HCT116 (cell line): Measurements from ENCODE around the gene HECW1. TPM values are rescaled to one million over a fixed set of nuclear protein-coding genes. Genes with fewer than 3 reads are reported as not detected.

ENCODE experiments used
- ATAC-seq: fragments of 200-7000 bp; cut with Tn5 transposase; 2 replicates; pipeline ENCODE4 v1.9.1; 2020; ENCODE audit warnings: mild to moderate bottlenecking, moderate library complexity
- BruUV-seq: library from RNA; stranded (reverse); fragments of 400-500 nt; replicated peaks from 2 replicates; lab custom pipeline; 2021; lab: Mats Ljungman, UMichigan
- CTCF ChIA-PET: fragments of 300-600 bp; sonication (Branson Sonifier 250); formaldehyde crosslinking; loops from one replicate; lab custom pipeline; 2021; ENCODE audit warnings: antibody characterized with exemption; lab: Charles Lee
- POLR2A ChIA-PET: fragments of 300-600, 350-600 bp; sonication (Branson Sonifier 250); formaldehyde crosslinking; loops from one replicate; lab custom pipeline; 2021; ENCODE audit warnings: antibody characterized with exemption; lab: Charles Lee
- RAD21 ChIA-PET, 2 experiments: fragments of 300-600 bp; sonication (Branson Sonifier 250); formaldehyde crosslinking; loops; one replicate each; lab custom pipeline; 2023; ENCODE audit warnings: low total read pairs in 2 of 2; ENCODE audit not compliant: uncharacterized antibody in 2 of 2, unreplicated experiment in 2 of 2, low non-redundant PET in 1 of 2; lab: Charles Lee
- DNase-seq: peaks from one replicate; pipeline ENCODE4 v3.0.0-alpha.2; 2010; ENCODE audit warnings: low read depth, low spot score
- H2AFZ ChIP-seq: fragments of 200-600 bp; shearing (Covaris generic), sonication (generic); 2 replicates; pipeline ENCODE4 v1.6.1; 2017; ENCODE audit warnings: low read depth, mixed run types, mixed read lengths, antibody characterized with exemption, low read length; ENCODE audit not compliant: poor library complexity, severe bottlenecking
- H3K27ac ChIP-seq: 2 replicates; pipeline ENCODE4 v1.5.1; 2012; ENCODE audit warnings: low read depth, low read length
- H3K27me3 ChIP-seq: fragments of 200-600 bp; sonication (generic); 2 replicates; pipeline ENCODE4 v1.6.1; 2016; ENCODE audit warnings: mixed run types, low read length, mixed read lengths; ENCODE audit not compliant: insufficient read depth
- H3K36me3 ChIP-seq, 2 experiments: fragments of 200-500 bp in 1 of 2; fragments of 200-600 bp in 1 of 2; sonication (Bioruptor generic) in 1 of 2; sonication (generic) in 1 of 2; 2 replicates each; pipeline versions ENCODE4 v1.5.1 to v1.6.1; 2014 to 2016; ENCODE audit warnings: low read length in 2 of 2, inconsistent platforms in 1 of 2, mixed read lengths in 1 of 2, mixed run types in 1 of 2; ENCODE audit not compliant: insufficient read depth in 2 of 2, control insufficient read depth in 1 of 2
- H3K4me1 ChIP-seq, 2 experiments: fragments of 200-600 bp in 1 of 2; sonication (generic) in 1 of 2; 2 replicates each; pipeline versions ENCODE4 v1.5.1 to v1.6.1; 2012 to 2017; ENCODE audit warnings: low read length in 2 of 2, inconsistent platforms in 1 of 2, mild to moderate bottlenecking in 1 of 2, mixed read lengths in 1 of 2, mixed run types in 1 of 2, moderate library complexity in 1 of 2; ENCODE audit not compliant: insufficient read depth in 2 of 2, control insufficient read depth in 1 of 2
- H3K4me2 ChIP-seq: fragments of 200-600 bp; sonication (generic); 2 replicates; pipeline ENCODE4 v1.6.1; 2017; ENCODE audit warnings: mixed run types, low read length, mixed read lengths
- H3K4me3 ChIP-seq, 2 experiments: fragments of 200-600 bp in 1 of 2; sonication (generic) in 1 of 2; replicated peaks in 1 of 2; 2 replicates each; pipeline ENCODE4 v1.5.1; 2011 to 2016; ENCODE audit warnings: low read length in 2 of 2, control low read depth in 1 of 2, low read depth in 1 of 2, mild to moderate bottlenecking in 1 of 2, mixed read lengths in 1 of 2, mixed run types in 1 of 2
- H3K79me2 ChIP-seq: fragments of 200-600 bp; sonication (generic); 2 replicates; pipeline ENCODE4 v1.6.1; 2017; ENCODE audit warnings: mild to moderate bottlenecking, mixed run types, low read length, moderate library complexity, mixed read lengths; ENCODE audit not compliant: insufficient read depth
- H3K9ac ChIP-seq: fragments of 200-600 bp; sonication (generic); 2 replicates; pipeline ENCODE4 v1.6.1; 2016; ENCODE audit warnings: low read length, mixed read lengths
- H3K9me2 ChIP-seq: fragments of 200-600 bp; sonication (generic), shearing (Covaris generic); 2 replicates; pipeline ENCODE4 v1.6.1; 2017; ENCODE audit warnings: mixed run types, mild to moderate bottlenecking, moderate library complexity; ENCODE audit not compliant: insufficient read depth
- H3K9me3 ChIP-seq, 2 experiments: fragments of 200-500 bp in 1 of 2; fragments of 200-600 bp in 1 of 2; sonication (Bioruptor generic) in 1 of 2; sonication (generic) in 1 of 2; 2 replicates each; pipeline ENCODE4 v1.6.1; 2014 to 2017; ENCODE audit warnings: low read length in 2 of 2, mixed read lengths in 2 of 2, inconsistent platforms in 1 of 2, low read depth in 1 of 2, mild to moderate bottlenecking in 1 of 2, mixed run types in 1 of 2, moderate library complexity in 1 of 2; ENCODE audit not compliant: control insufficient read depth in 1 of 2, insufficient read depth in 1 of 2
- H4K20me1 ChIP-seq: fragments of 200-600 bp; sonication (generic), shearing (Covaris generic); 2 replicates; pipeline ENCODE4 v1.6.1; 2017; ENCODE audit warnings: mixed run types, mild to moderate bottlenecking, moderate library complexity; ENCODE audit not compliant: insufficient read depth
- ATF3 ChIP-seq: IDR thresholded peaks from 2 replicates; pipeline ENCODE4 v1.6.1; 2012
- CTCF ChIP-seq, 3 experiments: fragments of 200-600 bp in 1 of 3; sonication (generic) in 1 of 3; IDR thresholded peaks in 2 of 3; conservative IDR thresholded peaks in 1 of 3; 2 replicates each; pipeline ENCODE4 v1.5.1; 2012 to 2017; ENCODE audit warnings: low read depth in 2 of 3, low read length in 2 of 3, antibody characterized with exemption in 1 of 3, borderline replicate concordance in 1 of 3, control low read depth in 1 of 3, mild to moderate bottlenecking in 1 of 3, mixed read lengths in 1 of 3, mixed run types in 1 of 3, moderate library complexity in 1 of 3; ENCODE audit not compliant: insufficient read depth in 1 of 3
- EZH2 ChIP-seq: fragments of 200-600 bp; sonication (generic); IDR thresholded peaks from 2 replicates; pipeline ENCODE4 v1.6.1; 2017; ENCODE audit warnings: antibody characterized with exemption, mixed run types
- EZH2phosphoT487 ChIP-seq: fragments of 200-600 bp; IDR thresholded peaks from 2 replicates; pipeline ENCODE4 v1.6.1; 2018; ENCODE audit warnings: antibody characterized with exemption, borderline replicate concordance
- JUND ChIP-seq: IDR thresholded peaks from 2 replicates; pipeline ENCODE4 v1.6.1; 2012
- MAX ChIP-seq: IDR thresholded peaks from 2 replicates; pipeline ENCODE4 v1.6.1; 2012
- ZBTB33 ChIP-seq: IDR thresholded peaks from 2 replicates; pipeline ENCODE4 v1.6.1; 2011; ENCODE audit warnings: mild to moderate bottlenecking, low read length, moderate library complexity; ENCODE audit not compliant: insufficient replicate concordance; ENCODE audit errors: extremely low read depth
- ZNF274 ChIP-seq: fragments of 200-500 bp; sonication (Bioruptor generic); IDR thresholded peaks from 2 replicates; pipeline ENCODE4 v1.6.1; 2014; ENCODE audit warnings: mild to moderate bottlenecking, low read depth, low read length, inconsistent platforms
- intact Hi-C: fragments of 100-400 bp; cut with micrococcal nuclease; formaldehyde crosslinking; loops from 2 replicates; pipeline ENCODE4 v1.10.0; 2022
- total RNA-seq: library from RNA; stranded (reverse); gene quantifications from one replicate; pipeline ENCODE4 v1.2.1, GENCODE V29; 2021; ENCODE audit not compliant: unreplicated experiment

Gene HECW1
- total RNA-seq, 1 experiment from 2014 or later: 5.6 TPM

DNA sequence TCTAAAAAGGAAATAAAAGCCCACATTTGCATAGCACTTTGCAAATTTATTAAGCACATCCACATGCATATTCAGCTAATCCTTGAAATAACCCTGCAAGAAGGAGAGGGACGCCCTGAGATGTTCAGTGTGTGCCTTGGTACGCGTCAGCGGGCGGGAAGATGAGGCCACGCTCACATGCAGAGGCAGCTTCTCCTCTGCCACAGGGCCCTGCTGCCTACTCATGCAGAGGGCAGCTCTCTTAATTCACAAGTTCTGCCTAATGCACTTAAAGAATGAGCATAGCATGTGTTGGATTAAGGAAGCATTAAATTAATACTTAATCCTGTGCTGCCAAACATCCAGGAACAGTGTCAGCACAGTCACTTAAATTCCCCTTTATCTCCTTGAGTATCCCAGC, 132.3 kb downstream of the HECW1 start:
- Histone ChIP-seq H3K4me2 (no peak overlapping the region), H3K9me2 (no peaks in the 10 kb centered on the region), H3K4me1 (peaks cover 8 to 16% of the 10 kb centered on the region in 2 experiments; a peak in 3 of 4 replicates), H3K9me3 (no peaks in the 10 kb centered on the region), H3K27ac (no peak overlapping the region), H3K4me3 (no peak overlapping the region), H3K36me3 (no peaks in the 10 kb centered on the region), H2AFZ (no peak overlapping the region), H3K27me3 (no peaks in the 10 kb centered on the region), H4K20me1 (no peaks in the 10 kb centered on the region), H3K9ac (no peak overlapping the region), H3K79me2 (no peaks in the 10 kb centered on the region)
- TF ChIP-seq JUND (no peak), ZBTB33 (no peak), EZH2 (no peak), ZNF274 (no peak), EZH2phosphoT487 (no peak), MAX (no peak), ATF3 (no peak), CTCF (IDR thresholded peaks at IDR 0.05 in 2 of 3, conservative IDR thresholded peaks at IDR 0.05 in 1 of 3; ENCODE audit: borderline replicate concordance in 1 of 3, insufficient read depth in 1 of 3, low read depth in 2 of 3, low read length in 2 of 3) (no peak)
- ChIA-PET CTCF (no interaction called here), POLR2A (no interaction called here), RAD21 (no interaction called here)
- DNase-seq: no peak
- no peak for ATAC-seq
- no TSS peak for BruUV-seq
- intact Hi-C loops: no loop called here
